GM10266 (cell line): Measurements from ENCODE around the gene SLC23A1.

ENCODE experiments used
- DNase-seq: peaks from one replicate; pipeline ENCODE4 v3.0.0; 2012; ENCODE audit errors: extremely low spot score
- CTCF ChIP-seq: IDR thresholded peaks from 2 replicates; pipeline ENCODE4 v1.5.1; 2012; ENCODE audit warnings: mild to moderate bottlenecking, low read depth; ENCODE audit not compliant: control insufficient read depth, insufficient read depth; ENCODE audit errors: missing control alignments

Gene SLC23A1

GRCh38 chr5:139374909-139375308, 8.2 kb downstream of the SLC23A1 start:
- DNase-seq: no peak
- TF ChIP-seq CTCF: no peak

GRCh38 chr5:139371482-139372435, 11.3 kb downstream of the SLC23A1 start:
- TF ChIP-seq CTCF: no peak
- DNase-seq: no peak

- no peak for DNase-seq
These were observed 13.9 kb downstream of the SLC23A1 start for GRCh38 chr5:139369181-139369580.

GRCh38 chr5:139368613-139369012, 14.5 kb downstream of the SLC23A1 start:
- TF ChIP-seq CTCF: no peak
- DNase-seq: no peak

More at GRCh38 chr5:139369181-139369580, 13.9 kb downstream of the SLC23A1 start:
- TF ChIP-seq CTCF: no peak

GRCh38 chr5:139364466-139364865, 18.6 kb downstream of the SLC23A1 start:
- no peak for TF ChIP-seq CTCF
- no peak for DNase-seq

GRCh38 chr5:139363937-139364336, 19.2 kb downstream of the SLC23A1 start:
- DNase-seq: no peak
- TF ChIP-seq CTCF: no peak

- DNase-seq: no peak
- no peak for TF ChIP-seq CTCF
These were observed 21.2 kb downstream of the SLC23A1 start for GRCh38 chr5:139361835-139362429.
